NCI-H2081 (cell line): ENCODE measurements around the gene MYO3B.
A peak's percentile ranks its signal among the peaks of the same experiment; 100 is the strongest.

Source experiments
- DNase-seq, 2 experiments: peaks; one replicate each; lab custom pipeline; 2025; lab: John Stamatoyannopoulos, UW

MYO3B gene, protein sequence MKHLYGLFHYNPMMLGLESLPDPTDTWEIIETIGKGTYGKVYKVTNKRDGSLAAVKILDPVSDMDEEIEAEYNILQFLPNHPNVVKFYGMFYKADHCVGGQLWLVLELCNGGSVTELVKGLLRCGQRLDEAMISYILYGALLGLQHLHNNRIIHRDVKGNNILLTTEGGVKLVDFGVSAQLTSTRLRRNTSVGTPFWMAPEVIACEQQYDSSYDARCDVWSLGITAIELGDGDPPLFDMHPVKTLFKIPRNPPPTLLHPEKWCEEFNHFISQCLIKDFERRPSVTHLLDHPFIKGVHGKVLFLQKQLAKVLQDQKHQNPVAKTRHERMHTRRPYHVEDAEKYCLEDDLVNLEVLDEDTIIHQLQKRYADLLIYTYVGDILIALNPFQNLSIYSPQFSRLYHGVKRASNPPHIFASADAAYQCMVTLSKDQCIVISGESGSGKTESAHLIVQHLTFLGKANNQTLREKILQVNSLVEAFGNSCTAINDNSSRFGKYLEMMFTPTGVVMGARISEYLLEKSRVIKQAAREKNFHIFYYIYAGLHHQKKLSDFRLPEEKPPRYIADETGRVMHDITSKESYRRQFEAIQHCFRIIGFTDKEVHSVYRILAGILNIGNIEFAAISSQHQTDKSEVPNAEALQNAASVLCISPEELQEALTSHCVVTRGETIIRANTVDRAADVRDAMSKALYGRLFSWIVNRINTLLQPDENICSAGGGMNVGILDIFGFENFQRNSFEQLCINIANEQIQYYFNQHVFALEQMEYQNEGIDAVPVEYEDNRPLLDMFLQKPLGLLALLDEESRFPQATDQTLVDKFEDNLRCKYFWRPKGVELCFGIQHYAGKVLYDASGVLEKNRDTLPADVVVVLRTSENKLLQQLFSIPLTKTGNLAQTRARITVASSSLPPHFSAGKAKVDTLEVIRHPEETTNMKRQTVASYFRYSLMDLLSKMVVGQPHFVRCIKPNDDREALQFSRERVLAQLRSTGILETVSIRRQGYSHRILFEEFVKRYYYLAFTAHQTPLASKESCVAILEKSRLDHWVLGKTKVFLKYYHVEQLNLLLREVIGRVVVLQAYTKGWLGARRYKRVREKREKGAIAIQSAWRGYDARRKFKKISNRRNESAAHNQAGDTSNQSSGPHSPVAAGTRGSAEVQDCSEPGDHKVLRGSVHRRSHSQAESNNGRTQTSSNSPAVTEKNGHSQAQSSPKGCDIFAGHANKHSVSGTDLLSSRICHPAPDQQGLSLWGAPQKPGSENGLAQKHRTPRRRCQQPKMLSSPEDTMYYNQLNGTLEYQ (N-terminal part only)

GRCh38 chr2:170177950-170178781, at the start of gene MYO3B:
Gene MYO3B (plus strand): TSS chr2:170178147. CDS start chr2:170178288, 141 bp downstream.
- DNase-seq: no peak

- DNase-seq: no peak
Observed at GRCh38 chr2:170139276-170139967, 38.5 kb upstream of the MYO3B start.

GRCh38 chr2:170140561-170140960, 37.4 kb upstream of the MYO3B start:
- no peak for DNase-seq

DNA sequence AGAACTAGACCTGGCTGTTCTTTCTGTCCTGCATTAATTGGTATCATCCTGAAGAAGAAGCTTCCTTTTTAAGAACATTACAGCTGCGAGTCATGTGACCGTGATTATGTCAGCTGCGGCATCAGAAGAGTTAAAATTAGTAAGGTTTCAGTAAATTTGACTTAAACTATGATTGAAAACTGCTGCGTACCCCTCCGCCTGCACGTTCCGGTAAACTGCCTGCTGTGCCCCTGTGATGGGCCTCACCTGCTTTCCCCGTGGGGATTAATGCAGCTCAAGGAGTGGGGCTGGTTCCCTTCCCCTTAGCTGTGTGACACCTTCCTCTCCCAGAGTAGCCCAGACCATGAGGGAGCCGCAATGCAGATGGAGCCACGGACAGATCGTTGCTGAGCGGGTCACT, 36.1 kb upstream of the MYO3B start:
- no peak for DNase-seq

GRCh38 chr2:170142502-170142901, 35.4 kb upstream of the MYO3B start:
- DNase-seq: no peak

DNA sequence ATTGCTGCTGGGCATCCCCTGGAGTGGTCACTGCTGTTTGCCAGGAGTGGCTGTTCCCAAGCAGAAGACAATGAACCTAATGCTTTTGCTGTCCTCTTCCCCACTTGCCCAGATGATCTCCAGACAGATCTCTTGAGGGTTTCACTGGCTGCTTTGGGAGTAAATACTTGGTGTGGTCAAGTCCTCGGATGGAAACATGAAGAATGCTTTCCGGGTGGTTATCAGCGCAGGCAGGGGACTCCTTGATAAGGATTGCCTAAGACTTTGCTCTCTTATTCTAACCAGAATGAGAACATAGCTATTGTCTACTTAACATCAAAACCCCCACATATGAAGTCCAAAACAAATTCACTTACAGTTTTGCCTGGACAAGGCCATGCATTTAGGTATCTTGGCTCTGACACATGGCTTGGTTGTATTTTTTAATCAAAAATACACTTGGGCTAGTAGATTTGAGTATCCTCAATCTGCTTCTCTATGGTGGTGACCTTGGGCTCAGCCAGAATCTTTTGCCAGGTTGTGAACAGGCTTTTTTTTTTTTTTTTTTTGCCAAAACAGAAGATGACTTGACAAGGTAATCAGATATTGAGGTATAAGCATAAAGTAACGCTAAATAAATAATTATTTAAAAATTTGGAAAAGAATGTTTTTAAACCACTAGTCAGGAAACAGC, 34.8 kb upstream of the MYO3B start:
- no peak for DNase-seq

DNA sequence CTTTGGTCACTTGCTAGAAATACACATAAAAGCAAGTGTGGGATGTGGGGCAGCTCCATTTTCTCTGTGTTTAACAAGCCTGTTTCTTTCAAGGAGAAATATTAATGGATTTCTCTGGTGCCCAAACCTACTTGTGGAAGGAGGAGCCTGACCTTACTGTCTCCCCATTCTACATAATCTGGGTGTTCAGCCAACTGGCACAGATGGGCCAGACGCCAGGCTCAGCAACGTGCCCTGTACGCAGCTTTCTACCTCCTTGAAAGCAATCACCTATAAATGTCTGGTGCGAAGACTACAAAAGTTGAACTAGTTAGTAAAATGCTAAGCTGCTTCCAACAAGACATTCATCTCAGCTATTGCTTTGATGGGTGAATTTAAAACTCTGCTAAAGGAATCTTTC, 33.2 kb upstream of the MYO3B start:
- DNase-seq: no peak

DNA sequence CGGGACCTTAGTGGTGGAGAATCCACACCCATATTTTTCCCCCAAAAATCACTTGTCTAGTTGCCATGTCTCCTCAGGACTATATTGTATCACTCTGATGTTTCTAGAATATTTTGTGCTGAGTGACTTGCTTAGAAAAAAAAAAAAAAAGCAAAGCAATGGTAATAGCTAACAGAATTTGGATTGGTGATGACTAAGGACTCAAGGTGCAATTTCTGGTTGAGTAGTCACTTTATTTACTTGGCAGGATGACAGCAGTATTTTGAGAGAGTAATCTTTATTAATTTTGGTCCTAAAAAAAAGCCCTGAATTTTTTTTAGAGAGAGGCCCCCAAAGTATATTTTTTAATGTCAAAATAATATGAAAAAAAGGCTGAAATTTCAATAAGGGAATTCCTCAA, 32.8 kb upstream of the MYO3B start:
- no peak for DNase-seq

DNA sequence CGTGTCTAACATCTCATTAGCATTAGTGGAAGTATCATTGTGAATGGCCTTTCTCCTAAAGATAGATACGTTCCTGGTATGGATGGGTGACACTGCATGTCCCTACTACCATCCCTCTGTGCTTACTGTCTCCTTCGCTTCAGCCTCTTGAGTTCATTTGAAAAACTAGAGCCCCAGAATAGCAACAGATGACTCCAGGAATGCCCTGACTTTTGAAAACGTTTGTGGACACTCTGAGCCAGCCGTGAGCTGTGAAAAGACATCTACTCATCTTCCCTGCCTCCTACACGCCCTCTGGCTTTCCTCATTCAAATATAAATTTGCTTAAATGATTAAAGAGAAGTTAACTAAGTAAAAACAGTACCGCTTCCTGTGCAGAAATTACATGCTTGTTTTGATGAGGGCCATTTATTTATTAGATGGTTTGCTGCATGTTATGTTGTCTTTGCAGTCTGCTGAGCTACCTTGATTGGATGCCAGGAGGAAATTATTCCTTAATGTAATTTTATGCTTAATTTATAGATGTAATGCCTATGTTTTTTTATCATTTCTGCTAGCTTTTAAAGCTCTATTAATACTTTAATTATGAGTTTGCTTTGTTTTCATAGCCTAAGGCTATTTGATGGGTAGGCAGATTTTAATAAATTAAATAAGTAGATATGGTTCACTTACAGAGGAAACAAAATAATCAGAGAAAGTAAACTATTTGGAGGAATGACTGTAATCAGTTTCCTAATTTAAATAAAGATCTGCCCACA, 32.1 kb upstream of the MYO3B start:
- no peak for DNase-seq

GRCh38 chr2:170146784-170147183, 31.2 kb upstream of the MYO3B start:
- peak in 1 of 2 experiments; percentile 27 for DNase-seq

GRCh38 chr2:170147576-170147975, 30.4 kb upstream of the MYO3B start:
- no peak for DNase-seq

DNA sequence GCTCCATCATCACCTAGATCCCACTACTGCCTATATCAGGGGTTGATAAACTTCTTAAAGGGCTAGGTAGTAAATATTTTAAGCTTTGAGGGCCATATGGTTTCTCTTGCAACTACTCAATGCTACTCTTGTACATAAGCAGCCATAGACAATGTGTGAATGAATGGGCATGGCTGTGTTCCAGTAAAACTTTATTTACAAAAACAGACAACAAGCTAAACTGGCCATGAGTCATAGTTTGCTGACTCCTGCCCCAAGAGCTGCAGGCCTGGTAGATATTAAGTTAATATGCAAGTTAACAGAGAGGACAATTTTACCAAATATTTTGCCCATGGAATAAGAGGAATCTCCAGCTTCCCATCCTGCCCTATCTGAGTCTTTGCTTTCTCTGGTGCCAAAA, 29.8 kb upstream of the MYO3B start:
- no peak for DNase-seq

GRCh38 chr2:170152421-170152820, 25.5 kb upstream of the MYO3B start:
- DNase-seq: no peak

- peak; percentile 4 to 29 for DNase-seq
Observed at GRCh38 chr2:170155022-170155722, 22.8 kb upstream of the MYO3B start.

- DNase-seq: no peak
Observed at GRCh38 chr2:170155723-170156253, 22.2 kb upstream of the MYO3B start.

DNA sequence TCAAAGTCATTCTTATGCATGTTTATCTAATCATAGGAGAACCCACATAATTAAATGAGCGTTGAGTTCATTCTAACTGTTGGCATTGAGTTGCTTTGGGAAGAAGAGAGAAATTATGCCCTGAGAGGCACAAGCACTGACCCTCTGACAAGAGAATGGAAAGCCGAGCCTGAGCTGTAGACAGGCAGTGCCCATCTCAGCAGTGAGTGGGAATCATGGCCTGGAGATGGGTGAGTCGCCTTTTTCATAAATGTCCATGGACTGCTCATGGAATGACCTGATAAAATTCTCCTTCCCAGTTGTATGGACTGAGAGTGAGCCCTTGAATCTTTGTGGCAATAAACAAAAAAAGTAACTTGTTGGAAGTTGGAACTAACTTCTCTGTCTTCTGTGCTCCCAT, 21.4 kb upstream of the MYO3B start:
- DNase-seq: no peak

GRCh38 chr2:170157025-170157684, 20.8 kb upstream of the MYO3B start:
- DNase-seq: no peak

GRCh38 chr2:170159060-170159459, 18.9 kb upstream of the MYO3B start:
- no peak for DNase-seq
